HG03520 (cell line): ENCODE data around the gene TMEM176A.

Experiments used
- ATAC-seq: cut with Tn5 transposase; IDR thresholded peaks from one replicate; pipeline ENCODE4 v1.9.1; 2021; ENCODE audit warnings: mild to moderate bottlenecking, moderate library complexity; ENCODE audit not compliant: unreplicated experiment

Gene TMEM176A

GRCh38 chr7:150787321-150788281, 13.0 kb upstream of the TMEM176A start:
- no peak for ATAC-seq

GRCh38 chr7:150788474-150789269, 11.9 kb upstream of the TMEM176A start:
- no peak for ATAC-seq

GRCh38 chr7:150790416-150791075, 10.0 kb upstream of the TMEM176A start:
- no peak for ATAC-seq

- no peak for ATAC-seq
These were observed 9.3 kb upstream of the TMEM176A start for GRCh38 chr7:150791304-150791703.

GRCh38 chr7:150791746-150792452, 8.7 kb upstream of the TMEM176A start:
- no peak for ATAC-seq

GRCh38 chr7:150793569-150794238, 6.9 kb upstream of the TMEM176A start:
- ATAC-seq = no peak

GRCh38 chr7:150797661-150798060, 2.9 kb upstream of the TMEM176A start:
- no peak for ATAC-seq

- no peak for ATAC-seq
These were observed 1.4 kb upstream of the TMEM176A start for GRCh38 chr7:150799156-150799555.

- ATAC-seq = no peak
These were observed 608 bp upstream of the TMEM176A start, which contains the start of gene TMEM176B for GRCh38 chr7:150799741-150800580. Gene TMEM176B, minus strand, starts transcription at chr7:150800364. Its CDS starts 3,795 bp downstream, at chr7:150796569.

GRCh38 chr7:150801242-150801945, 825 bp downstream of the TMEM176A start:
- ATAC-seq = no peak

GRCh38 chr7:150801946-150802771, 1.6 kb downstream of the TMEM176A start:
- ATAC-seq = no peak

GRCh38 chr7:150803161-150803860, 2.7 kb downstream of the TMEM176A start:
- no peak for ATAC-seq

GRCh38 chr7:150804802-150805201, 4.2 kb downstream of the TMEM176A start:
- no peak for ATAC-seq

- ATAC-seq = no peak
These were observed 5.3 kb downstream of the TMEM176A start for GRCh38 chr7:150805864-150806263.

GRCh38 chr7:150806454-150806853, 5.9 kb downstream of the TMEM176A start:
- no peak for ATAC-seq

GRCh38 chr7:150806863-150807262, 6.3 kb downstream of the TMEM176A start:
- no peak for ATAC-seq
